Natural killer cell (primary cell): ENCODE results near the gene VAT1. TPM values are rescaled to one million over a fixed set of nuclear protein-coding genes. Genes with fewer than 3 reads are reported as not detected.

Experiments
- ATAC-seq, 3 donors: fragments of 150-1000 bp in 2 of 3; fragments of 200-7000 bp in 1 of 3; cut with Tn5 transposase; 1 replicate in 1 of 3; 2 replicates in 2 of 3; pipeline ENCODE4 v1.10.0; 2021; ENCODE audit warnings: mild to moderate bottlenecking in 2 of 3, moderate library complexity in 2 of 3
- DNase-seq, 2 donors: peaks; one replicate each; pipeline versions ENCODE4 v3.0.0 to v3.0.0-alpha.2; 2013 to 2021; ENCODE audit warnings: mixed read lengths in 1 of 2
- H3K27ac ChIP-seq: one replicate; pipeline ENCODE4 v1.5.1; 2013; ENCODE audit warnings: mild to moderate bottlenecking, low read length
- H3K27me3 ChIP-seq: one replicate; pipeline ENCODE4 v1.6.1; 2013; ENCODE audit warnings: low read length; ENCODE audit not compliant: control insufficient read depth, insufficient read depth
- H3K36me3 ChIP-seq: one replicate; pipeline ENCODE4 v1.6.1; 2013; ENCODE audit warnings: low read length; ENCODE audit not compliant: control insufficient read depth, insufficient read depth
- H3K4me1 ChIP-seq: one replicate; pipeline ENCODE4 v1.6.1; 2013; ENCODE audit warnings: low read length; ENCODE audit not compliant: control insufficient read depth, insufficient read depth
- H3K4me3 ChIP-seq: one replicate; pipeline ENCODE4 v1.5.1; 2013; ENCODE audit warnings: low read length
- H3K9me3 ChIP-seq: one replicate; pipeline ENCODE4 v1.6.1; 2013; ENCODE audit warnings: low read length; ENCODE audit not compliant: control insufficient read depth, insufficient read depth
- H3K27ac Mint-ChIP-seq, 2 donors: one replicate each; pipeline ENCODE4 v1.8.0; 2022; ENCODE audit warnings: mild to moderate bottlenecking in 2 of 2, mixed read lengths in 2 of 2, moderate library complexity in 1 of 2
- H3K27me3 Mint-ChIP-seq, 2 donors: one replicate each; pipeline ENCODE4 v1.8.0; 2022; ENCODE audit warnings: low read depth in 2 of 2, mixed read lengths in 2 of 2
- H3K36me3 Mint-ChIP-seq: one replicate; pipeline ENCODE4 v1.8.0; 2022; ENCODE audit warnings: mixed read lengths
- H3K4me1 Mint-ChIP-seq, 2 donors: one replicate each; pipeline ENCODE4 v1.8.0; 2022; ENCODE audit warnings: mixed read lengths in 2 of 2
- H3K4me3 Mint-ChIP-seq: one replicate; pipeline ENCODE4 v1.8.0; 2022; ENCODE audit warnings: mild to moderate bottlenecking, moderate library complexity, mixed read lengths
- H3K9me3 Mint-ChIP-seq, 2 donors: one replicate each; pipeline ENCODE4 v1.8.0; 2022; ENCODE audit warnings: mixed read lengths in 2 of 2
- CTCF ChIP-seq: fragments of 200-600 bp; IDR thresholded peaks from one replicate; pipeline ENCODE4 v1.8.0; 2022; ENCODE audit warnings: antibody characterized with exemption
- WGBS: methylation state at CpG from one replicate; pipeline ENCODE4 v1.1.7; 2013; ENCODE audit warnings: missing lambda C conversion rate; ENCODE audit not compliant: insufficient coverage; 5-methylcytosine and 5-hydroxymethylcytosine counted together
- intact Hi-C: fragments of 100-400 bp; cut with micrococcal nuclease; formaldehyde crosslinking; loops from one replicate; pipeline ENCODE4 v1.14.2; 2022
- total RNA-seq, 4 donors: library from RNA; stranded (reverse); fragments of 120-200 nt in 1 of 4; gene quantifications; one replicate each; pipeline versions ENCODE4 v1.2.3 to v1.2.4, GENCODE V29; 2013 to 2022

The VAT1 gene
- total RNA-seq, 3 donors from 2014 or later (not counting 1 experiment from before 2014, with no cell fraction given) = 21.1 to 32.1 (median 31.9) TPM

GRCh38 chr17:42971589-42971988 lies 50.6 kb downstream of the VAT1 start:
- no peak overlapping the region for H3K27ac ChIP-seq
- H3K9me3 ChIP-seq = no peaks in the 10 kb centered on the region
- H3K4me1 Mint-ChIP-seq = no peaks in the 10 kb centered on the region
- no peak overlapping the region for H3K27ac Mint-ChIP-seq
- intact Hi-C loops = no loop called here
- 93% methylated on average over 5 of the region's 5 CpGs for WGBS
- H3K4me3 Mint-ChIP-seq = no peak overlapping the region
- no peak for TF ChIP-seq CTCF
- H3K27me3 ChIP-seq = no peaks in the 10 kb centered on the region
- H3K27me3 Mint-ChIP-seq = peaks cover 0 to 2% of the 10 kb centered on the region in 2 donors
- H3K36me3 Mint-ChIP-seq = no peaks in the 10 kb centered on the region
- DNase-seq = no peak
- no peaks in the 10 kb centered on the region for H3K4me1 ChIP-seq
- H3K9me3 Mint-ChIP-seq = no peaks in the 10 kb centered on the region
- no peak overlapping the region for H3K4me3 ChIP-seq
- no peaks in the 10 kb centered on the region for H3K36me3 ChIP-seq
- no peak for ATAC-seq

- no peak for ATAC-seq
- Histone ChIP-seq H3K27ac (no peak overlapping the region), H3K9me3 (no peaks in the 10 kb centered on the region), H3K27me3 (no peaks in the 10 kb centered on the region), H3K4me1 (peaks cover 7% of the 10 kb centered on the region), H3K4me3 (no peak overlapping the region), H3K36me3 (no peaks in the 10 kb centered on the region)
- TF ChIP-seq CTCF = no peak
- Mint-ChIP-seq H3K27me3 (no peaks in the 10 kb centered on the region), H3K27ac (no peak overlapping the region), H3K4me1 (peaks cover 6% of the 10 kb centered on the region in 2 donors), H3K4me3 (no peak overlapping the region), H3K9me3 (no peaks in the 10 kb centered on the region), H3K36me3 (no peaks in the 10 kb centered on the region)
- DNase-seq = no peak
- 74% methylated on average over 5 of the region's 5 CpGs for WGBS
- intact Hi-C loops = no loop called here
Observed at GRCh38 chr17:42969001-42969581, 53.1 kb downstream of the VAT1 start.

- Histone ChIP-seq H3K9me3 (no peaks in the 10 kb centered on the region), H3K4me1 (peaks cover 10% of the 10 kb centered on the region), H3K27ac (no peak overlapping the region), H3K36me3 (no peaks in the 10 kb centered on the region), H3K27me3 (no peaks in the 10 kb centered on the region), H3K4me3 (no peak overlapping the region)
- Mint-ChIP-seq H3K9me3 (no peaks in the 10 kb centered on the region), H3K27me3 (no peaks in the 10 kb centered on the region), H3K4me1 (peaks cover 14% of the 10 kb centered on the region in 2 donors), H3K27ac (no peak overlapping the region), H3K4me3 (no peak overlapping the region), H3K36me3 (no peaks in the 10 kb centered on the region)
- no peak for DNase-seq
- no peak for TF ChIP-seq CTCF
- no peak for ATAC-seq
- WGBS = 100% methylated on average over 1 of the region's 1 CpG
- intact Hi-C loops = no loop called here
Observed at GRCh38 chr17:42967925-42968324, 54.3 kb downstream of the VAT1 start.

Other genes with a start within 250 kb of the VAT1 start
- 10 to 100 TPM; 39.9 to 46.4 (median 41.5) TPM for gene VPS25, start 248.9 kb downstream of the VAT1 start, total RNA-seq
- under 1 TPM in 2 of 3 donors, not detected in 1; 0.09 to 0.13 TPM for gene WNK4, start 241.8 kb downstream of the VAT1 start, total RNA-seq
- gene COA3, start 223.7 kb downstream of the VAT1 start, total RNA-seq = 10 to 100 TPM; 12.9 to 19.3 (median 13.1) TPM
- not detected for gene CNTD1, start 223.5 kb downstream of the VAT1 start, total RNA-seq
- 100 to 1,000 TPM; 148 to 164 (median 150) TPM for gene BECN1, start 198.1 kb downstream of the VAT1 start, total RNA-seq
- 10 to 100 TPM; 82.8 to 92.5 (median 90.6) TPM for gene PSME3, start 189.0 kb downstream of the VAT1 start, total RNA-seq
- 1 to 10 TPM; 3.0 to 3.9 (median 3.5) TPM for gene AOC2, start 177.8 kb downstream of the VAT1 start, total RNA-seq
- gene AOC3, start 171.2 kb downstream of the VAT1 start, total RNA-seq = 1 to 10 TPM in 1 of 3 donors, under 1 TPM in 2; 0.52 to 1.0 (median 0.73) TPM
- gene G6PC1, start 121.6 kb downstream of the VAT1 start, total RNA-seq = not detected
- gene AARSD1, start 57.9 kb downstream of the VAT1 start, total RNA-seq = 10 to 100 TPM; 46.1 to 61.8 (median 57.1) TPM
- gene PTGES3L, start 42.3 kb downstream of the VAT1 start, total RNA-seq = under 1 TPM in 2 of 3 donors, not detected in 1; 0.53 to 0.87 TPM
- 10 to 100 TPM; 11.6 to 15.8 (median 14.6) TPM for gene RUNDC1, start 41.8 kb downstream of the VAT1 start, total RNA-seq
- gene RPL27, start 24.0 kb downstream of the VAT1 start, total RNA-seq = 100 to 1,000 TPM; 555 to 671 (median 608) TPM
- 10 to 100 TPM; 50.0 to 66.8 (median 59.4) TPM for gene IFI35, start 15.6 kb downstream of the VAT1 start, total RNA-seq
- gene RND2, start 2.8 kb upstream of the VAT1 start, total RNA-seq = under 1 TPM; 0.12 to 0.58 (median 0.14) TPM
- 1 to 10 TPM; 5.7 to 9.9 (median 8.6) TPM for gene BRCA1, start 103.0 kb upstream of the VAT1 start, total RNA-seq
- 10 to 100 TPM; 63.3 to 74.8 (median 67.0) TPM for gene NBR1, start 148.8 kb upstream of the VAT1 start, total RNA-seq
- gene TMEM106A, start 189.5 kb upstream of the VAT1 start, total RNA-seq = 10 to 100 TPM; 22.0 to 27.4 (median 22.4) TPM
- 1 to 10 TPM in 1 of 3 donors, under 1 TPM in 1, not detected in 1; 0.64 to 1.5 TPM for gene CCDC200, start 206.2 kb upstream of the VAT1 start, total RNA-seq
- 1,000 to 10,000 TPM; 3,690 to 5,833 (median 5,267) TPM for gene RNU2-1, start 211.6 kb upstream of the VAT1 start, total RNA-seq